GM12878 (cell line): ENCODE results near the gene FAF1.

Experiments
- CREM ChIP-seq: IDR thresholded peaks from 2 replicates; pipeline ENCODE4 v1.6.1; 2014; ENCODE audit warnings: antibody characterized with exemption, low read depth
- EZH2 ChIP-seq: IDR thresholded peaks from 2 replicates; pipeline ENCODE4 v1.6.1; 2012; ENCODE audit warnings: low read depth, mild to moderate bottlenecking, control low read depth, inconsistent platforms, low read length, borderline replicate concordance; ENCODE audit not compliant: control insufficient read depth
- GABPA ChIP-seq: IDR thresholded peaks from 2 replicates; pipeline ENCODE4 v1.6.1; 2014; ENCODE audit warnings: antibody characterized with exemption, low read depth, mild to moderate bottlenecking, inconsistent platforms
- JUNB ChIP-seq: IDR thresholded peaks from 2 replicates; pipeline ENCODE4 v1.6.1; 2016; ENCODE audit warnings: antibody characterized with exemption, mild to moderate bottlenecking
- JUND ChIP-seq: IDR thresholded peaks from 2 replicates; pipeline ENCODE4 v1.6.1; 2012; ENCODE audit warnings: low read depth, mild to moderate bottlenecking, low read length, improper control_type of control experiment, moderate library complexity
- NFYA ChIP-seq: IDR thresholded peaks from 2 replicates; pipeline ENCODE4 v1.6.1; 2011; ENCODE audit warnings: low read depth, mild to moderate bottlenecking, low read length, improper control_type of control experiment, borderline replicate concordance
- TCF12 ChIP-seq: IDR thresholded peaks from 2 replicates; pipeline ENCODE4 v1.6.1; 2011; ENCODE audit warnings: low read depth, mild to moderate bottlenecking, low read length
- ZZZ3 ChIP-seq: IDR thresholded peaks from 2 replicates; pipeline ENCODE4 v1.6.1; 2011; ENCODE audit warnings: low read depth; ENCODE audit not compliant: control insufficient read depth, insufficient read length

DNA sequence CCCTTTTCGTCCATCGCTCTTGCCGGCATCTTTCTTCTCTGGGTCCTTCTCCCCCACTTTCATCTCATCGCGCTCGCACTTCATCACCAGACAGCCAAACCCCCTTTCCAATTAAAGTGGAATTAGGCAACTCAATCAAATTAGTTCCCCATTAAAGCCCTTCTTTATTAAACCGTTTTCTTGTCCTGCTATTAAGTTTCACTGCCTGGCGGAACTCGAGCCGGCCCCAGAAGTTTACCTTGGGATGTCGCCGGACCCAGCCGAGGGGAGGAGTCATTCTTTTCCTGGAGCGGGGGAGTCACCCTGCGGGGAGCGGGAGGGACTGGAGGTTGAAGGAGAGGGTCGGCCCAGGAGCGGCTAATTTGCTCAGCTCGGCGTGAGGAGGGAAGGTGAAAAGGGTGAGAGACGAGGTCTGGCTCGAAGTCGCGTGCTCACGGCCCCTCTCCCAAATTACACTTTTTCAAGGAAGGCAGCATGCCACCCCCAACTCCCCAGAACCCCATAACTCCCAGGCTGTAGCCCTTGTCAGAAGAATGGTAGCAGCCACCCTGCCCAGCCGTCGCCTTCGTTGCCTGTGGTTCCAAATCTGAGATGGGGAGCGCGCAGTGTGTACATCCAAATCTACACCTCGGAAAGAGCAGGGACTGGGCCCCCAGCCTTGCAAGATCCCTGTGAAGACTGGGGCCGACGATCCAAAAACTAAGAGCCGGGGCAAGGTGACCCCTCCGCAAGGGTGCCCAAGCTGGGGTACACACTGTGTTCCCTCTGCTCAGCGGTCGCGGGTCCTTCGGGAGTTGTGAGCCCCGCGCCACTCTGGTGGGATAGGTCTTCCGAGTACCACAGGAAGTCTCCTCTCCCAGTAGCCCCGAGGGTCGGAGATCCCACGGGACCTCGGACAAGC lies 543.3 kb downstream of the FAF1 start:
- no peak for TF ChIP-seq ZZZ3
- no peak for TF ChIP-seq NFYA
- no peak for TF ChIP-seq JUNB
- TF ChIP-seq CREM: no peak
- no peak for TF ChIP-seq EZH2
- TF ChIP-seq TCF12: no peak
- no peak for TF ChIP-seq GABPA
- TF ChIP-seq JUND: no peak
